NB4 (cell line): ENCODE results near the gene NME3.

Source experiments
- DNase-seq: peaks from one replicate; pipeline ENCODE4 v3.0.0; 2010; ENCODE audit warnings: low read depth
- H3K4me3 ChIP-seq: one replicate; pipeline ENCODE4 v1.5.1; 2011; ENCODE audit warnings: mild to moderate bottlenecking, low read depth, low read length, moderate library complexity
- CTCF ChIP-seq: IDR thresholded peaks from one replicate; pipeline ENCODE4 v1.5.1; 2012; ENCODE audit warnings: low read depth, low read length
- MAX ChIP-seq: IDR thresholded peaks from 2 replicates; pipeline ENCODE4 v1.6.1; 2011; ENCODE audit warnings: low read depth, low read length
- MYC ChIP-seq: IDR thresholded peaks from 2 replicates; pipeline ENCODE4 v1.6.1; 2011; ENCODE audit warnings: low read depth, low read length
- POLR2A ChIP-seq: IDR thresholded peaks from 2 replicates; pipeline ENCODE4 v1.6.1; 2011; ENCODE audit warnings: mild to moderate bottlenecking; ENCODE audit not compliant: insufficient read length; ENCODE audit errors: extremely low read depth

The NME3 gene

GRCh38 chr16:1772908-1773702, 1.8 kb upstream of the NME3 start, which contains the start of gene MRPS34:
Gene MRPS34 (minus strand): TSS chr16:1773134. CDS start chr16:1773119, 15 bp downstream.
- TF ChIP-seq POLR2A (peak; percentile 76), CTCF (peak; percentile 46), MYC (peak; percentile 81), MAX (peak; percentile 77)
- peak; percentile 86 for DNase-seq
- peak within 1 kb of the TSS; percentile 85 for H3K4me3 ChIP-seq

- TF ChIP-seq MAX (peak; percentile 49; the same call in 1 of the 2 replicates), POLR2A (no peak)
- DNase-seq: peak; percentile 63
- H3K4me3 ChIP-seq: peak within 1 kb of the TSS; percentile 85
Observed at GRCh38 chr16:1772362-1772907, 1.1 kb upstream of the NME3 start, which contains the start of gene EME2. Gene EME2 (plus strand): TSS chr16:1772810. CDS start chr16:1773228, 418 bp downstream.

- peak overlapping the region; percentile 85 for H3K4me3 ChIP-seq
- no peak for DNase-seq
- no peak for TF ChIP-seq MAX
- TF ChIP-seq MYC: no peak
- TF ChIP-seq CTCF: no peak
- no peak for TF ChIP-seq POLR2A
Observed at GRCh38 chr16:1771864-1772361, 570 bp upstream of the NME3 start.

- TF ChIP-seq MAX (no peak), POLR2A (no peak), MYC (no peak), CTCF (no peak)
- DNase-seq: no peak
- H3K4me3 ChIP-seq: peak overlapping the region; percentile 32
Observed at GRCh38 chr16:1770328-1771187, 785 bp downstream of the NME3 start.

- no peak for TF ChIP-seq MAX
- no peak for TF ChIP-seq CTCF
- no peak overlapping the region for H3K4me3 ChIP-seq
- DNase-seq: no peak
Observed at GRCh38 chr16:1769402-1770300, 1.7 kb downstream of the NME3 start.
